ENCODE measurements around the gene MUC6. TPM values are rescaled to one million over a fixed set of nuclear protein-coding genes. Genes with fewer than 3 reads are reported as not detected.
"Not testable (repeated sequence)": the region's sequence is repeated elsewhere in the genome, so short reads cannot be mapped to it uniquely, and the experiment has no call there.

Gene MUC6
- total and polyA plus RNA-seq, 4 donors: 1.3 to 2.2 TPM; not detected in 2

DNA sequence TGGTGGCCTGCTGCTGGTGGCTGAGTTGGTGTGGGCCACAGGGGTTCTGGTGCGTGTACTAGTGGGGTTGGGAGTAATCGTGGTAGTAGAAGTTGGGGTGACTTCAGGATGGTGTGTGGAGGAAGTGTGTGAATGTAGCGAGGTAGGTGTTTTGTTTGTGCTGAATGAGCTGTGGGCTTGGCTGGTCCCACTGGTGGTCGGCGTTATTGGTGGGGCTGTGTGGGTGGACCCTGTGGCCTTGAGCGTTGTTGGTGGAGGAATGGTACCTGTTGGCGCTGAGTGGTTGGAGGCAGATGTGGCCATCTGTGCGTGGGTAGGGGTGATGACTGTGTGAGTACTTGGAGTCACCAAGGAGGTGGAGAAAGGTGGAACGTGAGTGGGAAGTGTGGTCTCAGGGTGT is 18.4 kb downstream of the MUC6 start:
- no peak for DNase-seq (ENCODE audit: low read depth in 4 of 6, low spot score in 6 of 6)
- H3K27me3 ChIP-seq (ENCODE audit: control insufficient read depth, insufficient read depth, low read length): no peaks in the 10 kb centered on the region
- H3K4me1 ChIP-seq (ENCODE audit: control insufficient read depth, insufficient read depth, low read length): no peaks in the 10 kb centered on the region
- WGBS (ENCODE audit: insufficient coverage): 94% methylated on average over 9 of the region's 9 CpGs
- H3K27ac ChIP-seq (ENCODE audit: low read depth, low read length): no peak overlapping the region
- H3K9me3 ChIP-seq (ENCODE audit: control insufficient read depth, insufficient read depth, low read length): no peaks in the 10 kb centered on the region
- peaks cover 62% of the 10 kb centered on the region for H3K36me3 ChIP-seq (ENCODE audit: control insufficient read depth, insufficient read depth, low read length)
- no peak overlapping the region for H3K4me3 ChIP-seq (ENCODE audit: low read depth, low read length)

DNA sequence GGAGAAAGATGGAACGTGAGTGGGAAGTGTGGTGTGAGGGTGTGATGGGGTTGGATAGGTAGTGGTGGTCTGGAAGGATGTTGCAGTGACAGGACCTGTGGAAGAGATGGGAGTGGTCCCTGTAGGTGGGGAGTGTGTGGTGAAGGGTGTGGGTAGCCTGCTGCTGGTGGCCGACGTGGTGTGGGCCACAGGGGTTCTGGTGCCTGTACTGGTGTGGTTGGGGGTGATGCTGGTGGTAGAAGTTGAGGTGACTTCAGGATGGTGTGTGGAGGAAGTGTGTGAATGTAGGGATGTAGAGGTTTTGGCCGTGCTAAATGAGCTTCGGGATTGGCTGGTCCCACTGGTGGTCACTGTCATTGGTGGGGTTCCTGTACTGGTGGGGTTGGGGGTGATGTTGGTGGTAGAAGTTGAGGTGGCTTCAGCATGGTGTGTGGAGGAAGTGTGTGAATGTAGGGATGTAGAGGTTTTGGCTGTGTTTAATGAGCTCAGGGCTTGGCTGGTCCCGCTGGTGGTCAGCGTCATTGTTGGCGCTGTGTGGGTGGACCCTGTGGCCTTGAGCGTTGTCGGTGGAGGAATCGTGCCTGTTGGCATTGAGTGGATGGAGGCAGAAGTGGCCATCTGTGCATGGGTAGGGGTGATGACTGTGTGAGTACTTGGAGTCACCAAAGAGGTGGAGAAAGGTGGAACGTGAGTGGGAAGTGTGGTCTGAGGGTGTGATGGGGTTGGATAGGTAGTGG is 19.1 kb downstream of the MUC6 start:
- no peaks in the 10 kb centered on the region for H3K4me1 ChIP-seq (ENCODE audit: control insufficient read depth, insufficient read depth, low read length)
- H3K4me3 ChIP-seq (ENCODE audit: low read depth, low read length): no peak overlapping the region
- H3K27me3 ChIP-seq (ENCODE audit: control insufficient read depth, insufficient read depth, low read length): no peaks in the 10 kb centered on the region
- no peaks in the 10 kb centered on the region for H3K9me3 ChIP-seq (ENCODE audit: control insufficient read depth, insufficient read depth, low read length)
- H3K36me3 ChIP-seq (ENCODE audit: control insufficient read depth, insufficient read depth, low read length): peaks cover 68% of the 10 kb centered on the region
- no peak overlapping the region for H3K27ac ChIP-seq (ENCODE audit: low read depth, low read length)
- DNase-seq (ENCODE audit: low read depth in 4 of 6, low spot score in 6 of 6): peak in 1 of 6 donors; percentile 22
- WGBS (ENCODE audit: insufficient coverage): 89% methylated on average over 12 of the region's 12 CpGs

DNA sequence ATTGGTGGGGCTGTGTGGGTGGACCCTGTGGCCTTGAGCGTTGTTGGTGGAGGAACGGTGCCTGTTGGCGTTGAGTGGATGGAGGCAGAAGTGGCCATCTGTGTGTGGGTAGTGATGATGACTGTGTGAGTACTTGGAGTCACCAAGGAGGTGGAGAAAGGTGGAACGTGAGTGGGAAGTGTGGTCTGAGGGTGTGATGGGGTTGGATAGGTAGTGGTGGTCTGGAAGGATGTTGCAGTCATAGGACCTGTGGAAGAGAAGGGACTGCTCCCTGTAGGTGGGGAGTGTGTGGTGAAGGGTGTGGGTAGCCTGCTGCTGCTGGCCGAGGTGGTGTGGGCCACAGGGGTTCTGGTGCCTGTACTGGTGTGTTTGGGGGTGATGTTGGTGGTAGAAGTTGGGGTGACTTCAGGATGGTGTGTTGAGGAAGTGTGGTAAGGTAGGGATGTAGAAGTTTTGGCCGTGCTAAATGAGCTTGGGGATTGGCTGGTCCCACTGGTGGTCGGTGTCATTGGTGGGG is 19.9 kb downstream of the MUC6 start:
- not testable (repeated sequence) for H3K9me3 ChIP-seq (ENCODE audit: control insufficient read depth, insufficient read depth, low read length)
- 65% methylated on average over 7 of the region's 7 CpGs for WGBS (ENCODE audit: insufficient coverage)

DNA sequence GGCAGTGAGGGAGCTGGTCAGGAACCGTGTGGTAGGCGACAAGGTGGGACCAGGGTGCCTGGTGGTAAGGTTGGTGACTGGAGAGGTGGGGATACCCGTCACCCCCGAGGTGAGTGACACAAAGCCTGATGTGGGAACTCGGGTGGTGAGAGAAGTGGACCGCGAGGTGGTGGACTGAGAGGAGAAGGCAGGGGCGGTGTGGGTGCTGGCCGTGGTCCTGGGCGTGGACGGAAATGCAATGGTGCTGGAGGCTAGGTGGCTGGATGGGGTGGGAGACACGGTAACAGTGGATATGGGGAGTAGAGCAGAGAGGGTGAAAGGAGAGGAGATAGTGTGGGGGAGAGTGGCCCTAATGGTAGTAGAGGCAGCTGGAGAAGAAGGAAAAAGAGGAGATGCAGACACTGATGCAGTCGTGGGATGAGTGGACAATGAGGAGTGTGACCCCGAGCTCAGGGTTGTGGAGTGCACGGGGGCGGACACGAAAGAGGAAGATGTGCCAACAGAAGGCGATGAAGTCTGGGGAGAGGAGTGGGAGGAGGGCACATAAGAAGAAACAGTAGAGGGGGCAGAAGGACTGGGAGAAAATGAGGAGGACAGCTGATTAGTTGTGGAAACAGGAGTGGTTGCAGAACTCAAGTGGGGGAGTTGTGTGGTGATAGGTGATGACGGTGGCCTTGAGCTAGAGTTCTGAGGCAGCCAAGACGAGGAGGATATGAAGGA is 20.5 kb downstream of the MUC6 start:
- WGBS (ENCODE audit: insufficient coverage): 95% methylated on average over 20 of the region's 20 CpGs
- H3K4me3 ChIP-seq (ENCODE audit: low read depth, low read length): no peak overlapping the region
- no peak for DNase-seq (ENCODE audit: low read depth in 4 of 6, low spot score in 6 of 6)
- H3K4me1 ChIP-seq (ENCODE audit: control insufficient read depth, insufficient read depth, low read length): no peaks in the 10 kb centered on the region
- H3K27ac ChIP-seq (ENCODE audit: low read depth, low read length): no peak overlapping the region
- H3K36me3 ChIP-seq (ENCODE audit: control insufficient read depth, insufficient read depth, low read length): peaks cover 77% of the 10 kb centered on the region
- no peaks in the 10 kb centered on the region for H3K9me3 ChIP-seq (ENCODE audit: control insufficient read depth, insufficient read depth, low read length)
- no peaks in the 10 kb centered on the region for H3K27me3 ChIP-seq (ENCODE audit: control insufficient read depth, insufficient read depth, low read length)

More for the DNA sequence above, 19.9 kb downstream of the MUC6 start:
- DNase-seq (ENCODE audit: low read depth in 4 of 6, low spot score in 6 of 6); H3K4me1 ChIP-seq (ENCODE audit: control insufficient read depth, insufficient read depth, low read length); H3K27me3 ChIP-seq (ENCODE audit: control insufficient read depth, insufficient read depth, low read length); H3K27ac ChIP-seq (ENCODE audit: low read depth, low read length); H3K4me3 ChIP-seq (ENCODE audit: low read depth, low read length): not testable (repeated sequence)
- H3K36me3 ChIP-seq (ENCODE audit: control insufficient read depth, insufficient read depth, low read length): peaks cover 73% of the 10 kb centered on the region

DNA sequence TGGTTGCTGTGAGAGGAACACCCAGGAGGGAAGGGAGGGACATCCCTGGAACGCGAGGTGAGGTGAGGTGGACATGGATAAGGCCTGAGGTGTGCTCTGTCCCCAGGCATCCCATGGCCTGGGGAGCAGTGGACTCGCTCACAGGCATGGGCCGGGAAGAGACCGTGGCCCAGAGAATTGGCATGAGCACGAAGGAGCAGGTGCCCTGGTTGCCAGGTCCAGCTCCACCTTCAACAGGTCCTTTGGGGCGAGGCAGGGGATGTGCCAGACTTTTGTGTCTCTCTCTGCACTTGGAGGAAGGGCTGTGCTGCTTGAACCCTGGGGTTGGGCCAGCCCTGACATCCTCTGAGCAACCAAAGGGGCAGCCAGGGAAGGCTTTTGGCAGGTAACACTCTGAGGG is 21.5 kb downstream of the MUC6 start:
- no peaks in the 10 kb centered on the region for H3K9me3 ChIP-seq (ENCODE audit: control insufficient read depth, insufficient read depth, low read length)
- no peaks in the 10 kb centered on the region for H3K4me1 ChIP-seq (ENCODE audit: control insufficient read depth, insufficient read depth, low read length)
- 98% methylated on average over 7 of the region's 7 CpGs for WGBS (ENCODE audit: insufficient coverage)
- no peaks in the 10 kb centered on the region for H3K27me3 ChIP-seq (ENCODE audit: control insufficient read depth, insufficient read depth, low read length)
- peaks cover 77% of the 10 kb centered on the region for H3K36me3 ChIP-seq (ENCODE audit: control insufficient read depth, insufficient read depth, low read length)
- no peak for DNase-seq (ENCODE audit: low read depth in 4 of 6, low spot score in 6 of 6)
- H3K27ac ChIP-seq (ENCODE audit: low read depth, low read length): no peak overlapping the region
- no peak overlapping the region for H3K4me3 ChIP-seq (ENCODE audit: low read depth, low read length)

DNA sequence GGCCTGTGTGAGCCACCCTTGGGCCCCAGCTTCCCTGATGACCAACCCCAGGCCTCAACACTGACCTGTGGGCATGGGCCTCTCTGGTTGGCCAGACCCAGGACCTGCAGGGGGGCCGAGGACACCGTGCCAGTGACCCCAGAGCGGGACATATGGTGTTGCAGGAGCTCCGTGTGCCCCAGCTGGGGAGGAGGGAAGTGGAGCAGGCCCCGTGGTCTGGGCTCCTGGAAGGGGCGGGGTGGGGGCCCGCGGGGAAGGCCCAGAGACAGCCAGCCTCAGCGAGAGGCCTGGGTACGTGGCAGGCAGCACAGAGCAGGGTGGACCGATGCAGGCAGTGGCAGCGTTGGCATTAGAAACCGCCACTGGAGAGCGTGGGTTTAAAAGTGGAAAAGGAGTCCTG is 22.2 kb downstream of the MUC6 start:
- WGBS (ENCODE audit: insufficient coverage): 92% methylated on average over 14 of the region's 14 CpGs
- peaks cover 77% of the 10 kb centered on the region for H3K36me3 ChIP-seq (ENCODE audit: control insufficient read depth, insufficient read depth, low read length)
- no peak overlapping the region for H3K4me3 ChIP-seq (ENCODE audit: low read depth, low read length)
- DNase-seq (ENCODE audit: low read depth in 4 of 6, low spot score in 6 of 6): no peak
- H3K9me3 ChIP-seq (ENCODE audit: control insufficient read depth, insufficient read depth, low read length): no peaks in the 10 kb centered on the region
- H3K4me1 ChIP-seq (ENCODE audit: control insufficient read depth, insufficient read depth, low read length): no peaks in the 10 kb centered on the region
- H3K27me3 ChIP-seq (ENCODE audit: control insufficient read depth, insufficient read depth, low read length): no peaks in the 10 kb centered on the region
- no peak overlapping the region for H3K27ac ChIP-seq (ENCODE audit: low read depth, low read length)

DNA sequence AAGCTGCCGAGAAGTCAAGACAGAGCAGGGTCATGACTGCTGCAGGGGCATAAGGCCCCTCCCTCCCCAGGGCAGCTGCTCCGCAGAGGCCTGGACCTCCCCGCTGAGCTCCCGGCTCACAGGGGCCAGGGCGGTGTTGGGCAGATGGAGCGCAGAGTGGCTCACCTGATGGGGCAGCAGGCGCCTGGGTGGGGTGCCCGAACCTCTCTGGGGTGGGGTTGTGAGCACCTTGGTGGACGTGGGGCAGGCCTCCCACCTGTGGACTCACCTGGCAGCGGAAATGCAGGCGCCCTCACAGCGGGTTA is 22.9 kb downstream of the MUC6 start:
- 85% methylated on average over 11 of the region's 12 CpGs for WGBS (ENCODE audit: insufficient coverage)
- no peak overlapping the region for H3K27ac ChIP-seq (ENCODE audit: low read depth, low read length)
- H3K4me1 ChIP-seq (ENCODE audit: control insufficient read depth, insufficient read depth, low read length): peaks cover 5% of the 10 kb centered on the region
- H3K36me3 ChIP-seq (ENCODE audit: control insufficient read depth, insufficient read depth, low read length): peaks cover 79% of the 10 kb centered on the region
- H3K9me3 ChIP-seq (ENCODE audit: control insufficient read depth, insufficient read depth, low read length): no peaks in the 10 kb centered on the region
- no peak for DNase-seq (ENCODE audit: low read depth in 4 of 6, low spot score in 6 of 6)
- no peak overlapping the region for H3K4me3 ChIP-seq (ENCODE audit: low read depth, low read length)
- no peaks in the 10 kb centered on the region for H3K27me3 ChIP-seq (ENCODE audit: control insufficient read depth, insufficient read depth, low read length)

DNA sequence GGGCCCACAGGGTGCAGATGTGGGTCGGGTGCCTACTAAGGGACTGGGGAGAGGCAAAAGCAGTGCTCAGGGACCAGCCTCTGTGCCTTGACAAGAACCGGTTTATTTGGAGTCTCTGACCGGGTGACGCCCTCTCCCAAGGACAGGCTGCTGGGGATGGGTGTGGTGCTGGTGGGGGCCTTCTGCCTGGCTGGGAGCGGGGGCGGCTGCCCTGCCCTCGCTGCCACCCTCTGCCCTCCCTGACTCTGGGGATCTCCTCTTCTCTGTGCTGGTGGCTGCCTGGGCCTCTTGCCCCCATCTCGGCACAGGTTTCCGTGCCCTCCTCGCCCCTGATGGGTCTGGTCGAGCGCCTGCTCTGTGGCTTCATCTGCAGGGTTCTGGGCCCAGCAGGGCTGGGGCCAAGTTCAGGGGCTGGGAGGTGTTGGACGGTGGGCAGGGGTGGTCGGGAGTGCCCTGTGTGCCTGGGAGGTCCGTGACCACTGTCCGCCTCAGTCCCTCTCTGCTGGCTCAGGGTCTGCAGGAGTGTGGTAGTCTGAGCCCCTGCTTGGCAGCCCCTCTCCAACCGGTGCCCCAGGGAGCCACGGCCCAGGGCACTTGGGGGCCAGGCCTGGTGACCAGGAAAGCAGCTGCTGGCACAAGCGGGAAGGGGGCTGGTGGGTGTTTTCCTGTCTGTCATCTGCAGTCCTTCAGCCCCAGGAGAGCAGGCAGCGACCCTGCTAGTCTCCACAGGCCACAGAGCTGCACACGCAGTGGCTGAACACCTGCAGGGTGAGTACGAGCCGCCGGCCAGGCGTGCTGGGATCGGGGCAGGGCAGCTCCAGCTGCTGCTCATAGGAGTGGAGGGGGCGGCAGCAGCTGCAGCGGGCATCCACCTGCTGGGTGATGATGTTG is 23.5 kb downstream of the MUC6 start:
- 70% methylated on average over 24 of the region's 28 CpGs for WGBS (ENCODE audit: insufficient coverage)

DNA sequence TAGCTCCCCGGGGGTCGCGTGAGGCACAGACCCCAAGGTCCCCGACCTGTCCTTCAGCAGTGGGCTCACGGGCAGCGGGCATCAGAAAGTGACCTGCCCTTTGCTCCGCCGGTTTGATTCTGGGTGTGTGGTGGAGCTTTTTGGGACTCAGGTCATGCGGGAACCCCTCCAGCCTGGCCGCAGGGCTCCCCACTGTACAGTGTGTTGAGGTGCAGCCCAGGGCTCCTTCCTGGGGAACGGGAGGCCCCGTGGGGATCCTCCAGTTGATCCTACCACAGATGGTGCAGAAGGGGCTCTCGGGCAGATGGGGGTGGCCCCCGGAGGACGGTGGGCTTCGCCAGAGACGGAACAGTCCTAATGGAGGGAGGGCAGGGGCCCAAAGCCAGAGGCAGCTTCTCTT is 24.2 kb downstream of the MUC6 start:
- Histone ChIP-seq H3K27ac (ENCODE audit: low read depth, low read length) (no peak overlapping the region), H3K27me3 (ENCODE audit: control insufficient read depth, insufficient read depth, low read length) (no peaks in the 10 kb centered on the region), H3K9me3 (ENCODE audit: control insufficient read depth, insufficient read depth, low read length) (no peaks in the 10 kb centered on the region), H3K4me1 (ENCODE audit: control insufficient read depth, insufficient read depth, low read length) (peaks cover 14% of the 10 kb centered on the region), H3K36me3 (ENCODE audit: control insufficient read depth, insufficient read depth, low read length) (peaks cover 86% of the 10 kb centered on the region), H3K4me3 (ENCODE audit: low read depth, low read length) (no peak overlapping the region)
- no peak for DNase-seq (ENCODE audit: low read depth in 4 of 6, low spot score in 6 of 6)
- 86% methylated on average over 16 of the region's 17 CpGs for WGBS (ENCODE audit: insufficient coverage)

More for the DNA sequence above, 23.5 kb downstream of the MUC6 start:
- Histone ChIP-seq H3K4me1 (ENCODE audit: control insufficient read depth, insufficient read depth, low read length) (peaks cover 10% of the 10 kb centered on the region), H3K36me3 (ENCODE audit: control insufficient read depth, insufficient read depth, low read length) (peaks cover 84% of the 10 kb centered on the region), H3K27me3 (ENCODE audit: control insufficient read depth, insufficient read depth, low read length) (no peaks in the 10 kb centered on the region), H3K4me3 (ENCODE audit: low read depth, low read length) (no peak overlapping the region), H3K9me3 (ENCODE audit: control insufficient read depth, insufficient read depth, low read length) (no peaks in the 10 kb centered on the region), H3K27ac (ENCODE audit: low read depth, low read length) (no peak overlapping the region)
- no peak for DNase-seq (ENCODE audit: low read depth in 4 of 6, low spot score in 6 of 6)
